Kidney capillary endothelial cell (primary cell): ENCODE measurements around the gene CHST1.

Experiments
- DNase-seq: peaks from one replicate; pipeline ENCODE4 v3.0.0-alpha.2; 2018; ENCODE audit warnings: low spot score

CHST1 gene

DNA sequence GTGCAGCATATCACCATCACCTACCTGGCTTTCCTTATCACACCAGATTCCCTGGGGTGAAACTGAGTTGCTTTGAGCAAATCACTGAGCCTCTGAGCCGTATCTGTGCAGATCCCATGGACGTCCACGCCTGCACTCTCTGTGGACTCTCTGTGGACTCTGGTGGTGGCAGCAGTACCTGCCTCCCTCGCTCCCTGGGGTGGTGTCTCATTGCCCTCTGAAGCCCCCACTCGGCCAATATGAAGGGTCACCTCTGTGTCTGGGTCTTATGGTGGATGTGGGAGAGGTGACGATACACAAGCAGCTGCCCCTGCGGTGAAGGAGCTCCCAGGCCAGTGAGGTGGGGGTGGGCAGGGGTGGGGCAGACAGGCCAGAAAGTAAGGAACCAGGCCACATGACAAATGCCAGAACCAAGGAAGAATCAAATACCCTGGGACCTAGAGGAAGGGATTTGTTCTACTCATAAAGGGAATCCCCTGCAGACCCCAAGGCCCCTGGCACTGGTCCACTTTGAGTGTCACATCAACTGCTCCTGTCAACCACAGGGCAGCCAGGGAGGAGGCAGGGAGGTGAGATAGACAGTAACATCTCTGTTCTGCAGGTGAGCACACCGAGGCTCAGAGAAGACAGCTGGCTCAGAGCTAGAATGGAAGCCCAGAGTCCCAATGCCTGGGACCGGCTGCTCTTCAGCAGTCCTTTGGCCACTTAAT, 9.2 kb upstream of the CHST1 start:
- no peak for DNase-seq

DNA sequence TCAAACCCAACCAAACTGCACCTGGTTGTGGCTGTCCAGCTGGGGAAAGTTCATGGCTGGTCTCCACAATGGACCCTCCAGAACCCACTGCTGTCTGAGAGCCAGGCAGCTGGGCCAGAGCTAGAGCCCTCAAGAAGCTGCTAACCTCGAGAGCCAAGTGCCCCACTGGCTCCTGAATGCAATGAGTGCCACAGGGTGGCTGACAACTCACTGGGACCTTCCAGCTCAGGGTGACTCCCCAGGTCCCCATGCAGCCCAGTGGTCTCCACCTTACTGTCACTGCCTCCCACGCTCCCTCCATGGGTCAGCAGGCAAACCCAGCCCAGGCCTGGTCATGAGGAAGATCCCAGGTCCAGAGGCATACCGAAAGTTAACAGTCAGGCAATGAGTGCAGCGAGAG, 8.0 kb upstream of the CHST1 start:
- DNase-seq, result no peak

DNA sequence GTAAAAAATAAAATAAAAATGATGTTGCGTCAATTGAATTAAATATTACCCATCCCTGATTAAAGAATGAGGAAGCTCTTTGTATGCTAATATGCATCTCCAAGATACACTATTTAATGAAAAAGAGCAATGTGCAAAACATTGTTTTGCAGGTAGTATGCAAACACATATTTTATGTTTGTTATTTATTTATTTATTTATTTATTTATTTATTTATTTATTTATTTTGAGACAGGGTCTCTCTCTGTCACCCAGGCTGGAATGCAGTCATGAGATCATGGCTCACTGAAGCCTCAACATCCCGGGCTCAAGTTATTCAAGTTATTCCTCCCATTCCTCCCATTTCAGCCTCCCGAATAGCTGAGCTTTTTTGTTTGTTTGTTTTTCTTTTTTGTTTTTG, 7.2 kb upstream of the CHST1 start:
- DNase-seq, result no peak

DNA sequence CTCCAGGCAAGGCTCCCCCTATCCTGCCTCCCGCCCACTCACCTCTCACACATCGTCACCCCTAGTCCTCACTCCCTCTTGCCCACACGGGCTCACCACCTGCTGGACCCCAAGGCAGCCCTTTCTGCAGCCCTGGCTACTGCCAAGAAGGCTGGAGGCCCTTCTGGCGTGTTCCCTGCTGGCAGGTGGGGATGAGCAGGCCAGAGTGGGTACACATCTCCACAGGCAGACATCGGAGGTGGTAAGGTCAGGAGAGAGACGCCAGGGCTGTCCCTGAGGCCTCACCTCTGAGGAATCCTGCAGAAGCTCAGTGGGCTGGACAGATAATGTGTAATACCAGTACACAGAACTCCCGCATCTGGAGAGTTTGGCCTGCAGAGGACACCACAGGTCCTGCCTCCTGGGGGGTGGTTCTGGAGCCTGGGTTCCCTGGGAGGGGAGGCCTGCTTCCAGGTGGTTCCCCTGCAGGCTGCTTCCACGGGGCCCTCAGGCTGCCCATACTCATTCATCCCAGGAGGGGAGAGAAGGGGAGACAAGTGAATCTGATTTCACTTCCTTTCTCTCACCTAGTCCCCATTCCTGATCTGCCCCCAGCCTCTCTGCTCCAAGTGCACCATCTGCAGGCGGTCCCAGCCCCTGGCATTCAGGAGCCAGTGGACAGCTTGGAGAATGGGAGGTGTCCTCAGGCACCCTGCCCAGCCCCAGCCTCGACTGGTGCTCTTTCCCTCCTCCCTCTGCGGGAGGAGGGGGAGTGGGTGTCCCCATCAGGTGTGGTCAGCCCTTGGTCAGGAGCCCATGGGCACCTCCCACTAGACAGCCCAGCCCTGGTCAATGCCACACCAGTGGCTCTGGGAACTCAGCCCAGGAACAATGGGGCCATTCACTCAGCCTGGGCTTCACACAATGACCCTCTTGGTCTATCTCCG, 6.1 kb upstream of the CHST1 start:
- DNase-seq, result no peak

DNA sequence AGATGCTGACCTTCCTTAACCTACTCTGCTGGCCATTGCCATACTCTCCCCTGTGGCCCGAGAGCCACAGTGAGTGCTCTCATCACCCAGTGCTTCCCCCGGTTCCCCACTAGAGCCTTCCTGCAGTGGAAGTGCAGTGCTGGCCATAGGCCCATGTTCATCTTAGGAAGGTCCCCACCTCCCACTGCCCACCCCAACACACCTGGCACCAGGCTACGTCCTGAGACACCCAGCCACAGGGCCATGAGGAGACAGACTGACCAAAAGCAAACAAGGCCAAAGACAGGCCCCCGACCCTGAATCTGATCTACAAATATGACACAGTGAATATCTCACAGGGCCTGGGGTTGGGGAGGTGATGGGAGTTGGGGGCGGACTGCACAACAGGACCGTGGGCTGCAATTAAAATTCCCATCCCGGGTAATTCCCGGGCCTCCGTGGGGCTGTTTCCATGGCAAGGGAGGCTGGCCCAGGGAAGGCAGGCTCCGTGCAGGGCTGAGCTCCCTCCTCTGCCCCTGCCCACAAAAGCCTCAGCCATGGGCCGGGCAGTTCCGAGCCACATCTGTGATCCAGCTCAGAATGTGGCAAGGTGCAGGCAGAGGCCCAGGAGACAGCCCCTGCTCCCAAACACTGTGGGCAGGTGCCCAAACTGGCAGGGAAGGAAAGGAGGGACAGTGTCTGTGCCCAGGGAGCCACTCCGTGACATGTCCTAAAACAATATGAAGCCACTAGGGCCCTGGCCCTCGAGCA, 5.1 kb upstream of the CHST1 start:
- DNase-seq, result no peak

DNA sequence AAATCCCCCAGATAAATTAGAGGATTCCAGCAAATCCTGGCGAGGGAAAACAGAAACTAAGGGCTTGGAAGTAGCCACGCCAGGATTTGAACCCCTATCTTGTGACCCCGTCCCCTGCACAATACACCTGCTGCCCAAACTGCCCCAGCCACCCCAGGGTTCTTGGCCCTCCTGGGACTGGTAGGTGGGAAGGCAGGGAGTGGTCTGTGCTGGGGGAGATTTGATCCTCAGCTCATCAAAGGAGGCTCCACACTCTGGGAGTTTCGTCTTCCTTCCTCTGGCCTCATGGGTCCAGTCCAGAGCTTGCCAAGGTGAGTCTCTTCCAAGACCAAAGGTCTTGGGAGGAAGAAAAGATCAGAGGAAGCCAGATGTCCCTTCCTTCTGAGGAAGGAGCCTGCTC, 4.5 kb upstream of the CHST1 start:
- DNase-seq, result no peak

DNA sequence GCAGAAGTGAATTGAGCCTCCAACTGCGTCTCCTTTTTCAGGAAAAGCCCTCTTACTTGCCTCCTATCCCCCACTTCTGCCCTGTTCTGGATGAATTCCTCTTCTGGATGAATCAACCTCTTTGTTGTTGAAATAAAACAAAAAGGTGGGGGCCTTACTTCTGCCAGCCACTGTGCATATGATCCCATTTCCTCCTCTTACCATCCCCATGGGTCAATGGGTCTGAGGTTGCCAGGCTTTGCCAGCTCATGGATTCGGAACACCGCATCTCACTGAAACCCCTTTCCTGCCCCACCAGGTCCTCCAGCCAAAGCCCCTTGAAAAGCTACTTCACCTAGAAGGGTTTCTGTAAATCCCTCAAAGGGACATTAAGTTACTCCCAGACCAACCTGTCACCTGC, 3.7 kb upstream of the CHST1 start:
- no peak for DNase-seq

DNA sequence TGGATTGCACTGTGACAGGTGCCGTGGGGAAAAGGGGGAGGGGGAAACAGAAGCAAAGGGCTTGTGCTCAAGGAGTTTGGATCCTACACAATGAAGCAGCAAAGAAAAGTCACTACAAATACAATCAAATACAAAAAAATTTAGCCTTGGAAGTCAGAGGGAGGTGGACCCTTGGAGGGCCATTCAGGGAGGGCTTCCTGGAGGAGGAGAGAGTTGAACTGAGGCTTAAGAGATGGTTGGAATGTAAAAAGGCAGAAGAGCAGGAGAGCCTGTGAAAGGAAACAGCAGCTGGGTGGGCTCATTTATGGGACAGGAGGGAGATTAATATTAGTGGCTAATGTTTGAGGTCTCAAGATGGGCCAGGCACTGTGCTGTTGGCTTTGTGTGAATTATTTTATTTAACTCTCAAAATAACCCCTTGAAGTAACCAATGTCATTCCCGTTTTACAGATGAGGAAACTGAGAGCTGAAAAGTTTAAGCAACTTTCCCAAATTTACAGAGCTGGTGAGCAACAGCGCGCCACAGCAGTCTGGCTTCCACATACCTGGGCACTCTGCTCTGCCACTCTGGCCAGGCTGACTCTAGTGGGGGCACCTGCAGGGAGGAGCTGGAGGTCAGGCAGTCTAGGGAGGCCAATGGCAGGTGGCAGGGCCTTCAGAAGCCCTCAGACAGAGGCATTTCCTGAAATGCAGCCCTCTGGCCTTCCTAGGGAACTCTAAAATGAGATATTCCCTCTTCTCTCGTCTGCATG, 2.7 kb upstream of the CHST1 start:
- no peak for DNase-seq

DNA sequence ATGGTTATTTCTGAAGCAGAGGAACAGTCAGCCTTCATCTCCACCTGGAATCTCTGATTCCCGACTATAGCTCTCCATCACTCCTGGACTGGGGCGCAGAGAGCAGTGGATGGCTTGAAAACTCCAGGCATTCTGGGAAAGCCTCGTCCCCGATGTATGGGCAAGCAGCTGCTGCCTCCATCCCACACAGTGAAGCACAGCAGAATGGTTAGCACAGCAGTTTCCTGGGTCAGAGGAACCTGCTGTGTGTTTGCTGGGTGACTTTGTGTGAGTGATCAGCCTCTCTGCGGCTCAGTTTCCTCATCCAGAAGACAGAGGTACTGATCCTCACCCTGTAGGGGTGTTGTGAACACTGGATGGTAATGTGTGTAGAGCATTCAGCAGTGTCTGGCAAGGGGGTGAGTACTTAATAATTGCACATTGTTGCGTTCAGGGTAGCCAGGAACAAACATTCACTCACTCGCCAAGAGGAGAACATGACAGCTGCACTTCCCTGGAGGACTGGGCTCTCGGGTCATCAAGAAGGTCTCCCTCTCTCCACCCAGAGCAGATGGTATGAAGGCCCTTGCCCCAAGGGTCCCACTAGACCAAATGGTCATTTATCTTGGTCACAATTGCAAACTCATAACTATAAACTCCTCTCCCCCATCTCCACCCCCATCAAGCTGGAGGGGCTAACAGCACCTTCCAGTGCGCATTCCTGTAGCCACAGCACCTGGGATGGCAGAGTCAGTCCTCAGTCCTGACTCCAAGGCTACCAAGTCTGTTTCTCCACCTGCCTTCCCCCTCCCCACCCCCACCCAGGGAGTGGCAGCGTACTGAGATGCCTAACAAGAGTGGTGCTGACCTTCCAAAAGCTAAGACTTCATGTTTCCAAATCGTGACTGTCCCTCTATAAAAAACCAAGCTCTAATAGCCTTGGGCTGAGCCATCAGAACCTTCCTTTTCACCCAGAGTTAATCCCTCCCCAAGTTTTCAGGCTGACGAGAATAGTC, 1.5 kb upstream of the CHST1 start:
- no peak for DNase-seq

DNA sequence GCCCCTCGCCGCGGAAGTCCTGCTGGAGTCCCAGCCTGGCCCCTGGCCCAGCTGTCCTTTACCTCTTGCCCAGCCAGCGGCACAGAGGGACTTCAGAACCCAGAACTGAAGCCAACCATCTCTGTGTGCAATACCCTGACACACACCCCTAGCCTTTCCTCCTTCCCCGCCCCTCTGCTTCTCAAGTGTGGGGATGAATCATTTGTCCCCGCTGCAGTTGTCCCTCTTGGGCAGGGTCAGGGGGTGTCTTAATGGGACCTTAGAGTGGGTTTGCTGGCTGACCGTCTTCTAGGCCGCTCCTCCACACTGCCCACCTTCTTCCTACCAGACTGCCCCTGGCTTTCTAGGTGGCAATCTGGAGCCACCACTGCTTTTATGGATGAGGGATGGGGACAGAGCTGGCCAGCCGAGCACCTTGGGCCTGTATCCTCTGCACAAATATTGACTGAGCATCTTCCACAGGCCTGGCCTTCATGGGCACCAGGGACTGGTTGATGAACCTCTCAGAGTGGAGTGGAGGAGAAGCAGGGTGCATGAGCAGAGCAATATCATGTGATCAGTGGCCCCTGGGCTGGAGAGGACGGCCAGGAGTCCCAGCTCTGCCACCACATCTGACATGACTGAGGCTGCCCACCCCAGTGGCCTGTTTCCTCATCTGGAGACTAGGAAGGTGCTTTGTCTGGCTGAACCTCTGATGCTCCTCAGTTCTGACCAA, 668 bp upstream of the CHST1 start:
- DNase-seq, result no peak

DNA sequence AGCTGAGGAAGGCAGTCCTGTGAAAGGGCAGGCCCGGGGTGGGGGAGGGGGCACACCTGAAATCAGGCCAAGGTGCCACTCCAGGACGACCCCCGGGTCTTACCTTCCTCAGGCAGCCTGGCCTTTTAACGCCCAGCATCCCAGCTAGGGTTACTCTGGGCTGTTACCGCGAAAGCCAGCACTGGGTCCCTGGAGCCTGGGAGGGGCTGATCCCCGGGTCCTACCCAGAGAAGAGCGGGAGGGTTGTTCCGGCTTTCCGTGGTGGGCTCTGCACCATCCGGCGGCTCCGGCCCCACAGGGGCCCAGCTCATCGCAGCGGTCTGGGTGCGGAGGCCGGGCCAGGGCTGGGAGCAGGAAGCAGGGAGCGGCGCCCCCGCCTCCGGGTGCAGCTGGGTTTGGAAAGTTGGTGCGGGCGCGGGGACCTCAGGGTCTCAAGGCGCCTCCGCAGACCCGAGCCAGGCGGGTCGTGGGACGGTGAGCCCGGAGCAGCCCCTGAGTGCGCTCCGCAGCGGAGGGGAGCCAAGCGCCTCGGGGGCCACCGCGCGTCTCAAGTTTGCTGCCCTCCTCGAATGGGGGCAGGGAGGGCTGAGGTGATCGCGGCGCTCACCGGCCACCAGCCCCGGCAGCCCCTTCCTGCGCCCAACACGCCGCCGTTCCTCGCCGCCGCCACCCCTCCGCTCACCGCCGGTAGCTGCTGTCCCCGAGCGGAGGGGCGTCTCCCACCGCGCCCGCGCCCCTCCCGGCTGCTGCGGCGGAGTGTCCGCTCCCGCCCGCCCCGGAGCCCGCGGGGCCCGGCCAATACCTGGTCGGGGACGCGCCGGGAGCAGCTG, 831 bp downstream of the CHST1 start:
- DNase-seq, result no peak

DNA sequence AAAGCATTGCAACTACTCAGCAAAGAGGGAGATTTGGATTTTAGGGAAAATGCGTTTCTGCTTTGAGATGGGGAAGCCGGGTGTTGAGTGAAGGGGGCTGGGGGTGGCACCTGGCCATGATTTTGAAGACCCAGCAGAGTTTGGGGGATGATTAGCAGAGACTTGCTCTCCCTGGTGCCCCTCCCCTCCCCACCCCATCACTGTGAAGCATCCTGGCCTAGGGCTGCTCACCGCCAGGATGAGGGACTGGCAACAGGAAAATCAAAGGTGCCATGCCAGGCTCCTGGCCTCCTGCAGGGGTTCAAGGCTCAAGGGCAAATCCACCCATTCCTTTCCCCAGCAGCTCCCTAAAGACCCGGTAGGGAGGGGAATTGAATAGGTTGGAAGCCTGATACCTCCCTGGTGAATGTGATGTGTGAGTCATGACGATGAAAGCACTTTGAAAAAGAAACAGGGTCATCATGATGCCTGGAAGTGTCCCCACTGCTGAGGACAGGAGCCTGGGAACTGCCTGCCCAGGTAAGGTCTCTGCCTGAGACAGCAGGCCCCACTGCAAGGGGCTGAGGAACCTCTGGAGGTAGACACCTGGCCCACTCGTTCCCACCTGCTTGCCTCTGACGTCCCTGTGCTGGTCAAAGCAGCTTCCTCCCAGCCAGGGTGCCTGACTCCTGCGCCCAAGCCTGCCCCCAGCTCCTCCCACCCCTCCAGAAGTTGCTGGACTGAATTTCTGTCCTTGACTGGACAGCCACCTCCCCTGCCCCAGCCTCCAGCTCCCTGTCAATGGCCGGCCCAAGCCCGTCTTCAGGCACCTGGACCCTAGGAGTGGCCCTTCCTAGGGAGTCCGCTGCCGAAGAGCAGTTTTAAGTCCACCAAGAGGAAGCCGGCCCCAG, 1.7 kb downstream of the CHST1 start:
- DNase-seq, result no peak

DNA sequence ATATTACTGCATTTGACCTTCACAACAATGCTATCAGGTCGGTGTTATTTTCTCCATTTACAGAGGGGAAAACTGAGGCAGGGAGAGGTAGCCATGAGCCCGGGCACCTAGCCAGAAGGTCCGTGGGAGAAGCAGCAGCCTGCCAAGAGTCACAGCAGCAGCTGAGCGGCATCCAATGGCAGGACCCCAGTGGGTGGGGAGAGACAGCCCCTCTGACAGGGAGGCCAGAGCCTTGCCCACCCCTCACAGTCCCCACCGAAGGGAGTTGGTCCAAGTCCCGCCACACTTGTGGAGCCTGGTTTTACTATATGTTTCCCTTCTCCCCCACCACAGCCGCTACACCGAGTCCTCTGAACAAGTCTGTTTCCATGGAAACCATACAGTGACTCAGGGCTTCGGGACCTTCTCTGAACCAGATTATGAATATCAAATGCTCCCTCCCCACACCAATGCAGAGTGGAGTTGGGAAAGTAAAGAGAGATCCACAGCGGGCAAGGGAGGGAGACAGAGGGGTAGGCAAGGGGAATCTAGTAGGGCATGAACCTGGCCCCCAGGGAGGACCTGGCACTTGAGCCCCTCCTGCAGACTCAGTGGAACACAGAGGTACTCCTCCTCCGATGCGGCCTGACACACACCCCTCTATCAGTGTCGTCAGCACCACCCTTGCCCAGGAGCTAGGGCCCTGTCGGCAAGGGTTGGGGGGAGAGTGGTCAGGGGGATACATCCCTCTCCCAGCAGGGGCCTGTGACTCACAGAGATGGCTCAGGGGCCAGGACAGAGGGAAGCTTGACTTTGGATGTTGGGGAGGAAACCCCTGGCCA, 2.5 kb downstream of the CHST1 start:
- DNase-seq, result peak; percentile 79

DNA sequence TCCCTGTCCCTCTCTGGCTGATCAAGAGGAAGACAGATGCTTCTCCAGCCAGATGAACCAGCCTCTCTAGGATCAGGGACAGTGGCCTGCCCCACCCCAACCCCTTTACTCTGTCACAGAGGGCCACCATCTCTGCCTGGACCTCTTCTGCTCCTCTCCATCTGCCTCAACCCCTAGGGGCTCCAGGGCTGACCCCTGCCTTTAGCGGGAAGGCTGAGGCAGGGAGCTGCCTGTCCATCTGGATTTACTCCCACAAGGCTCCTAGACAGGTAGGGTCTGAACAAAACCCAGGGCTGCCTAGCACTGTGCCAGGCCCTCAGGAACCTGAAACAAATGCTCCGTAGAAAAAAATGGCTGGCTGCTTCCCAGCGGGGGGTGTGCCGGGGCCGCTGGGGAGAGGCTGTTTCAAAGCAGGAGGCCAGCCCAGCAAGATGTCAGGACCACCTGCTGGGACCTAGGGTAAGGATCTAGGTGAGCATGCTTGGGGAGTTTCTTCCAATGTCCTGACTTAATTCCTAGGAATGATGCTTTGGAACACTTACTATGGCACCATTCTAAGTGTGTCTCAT, 3.2 kb downstream of the CHST1 start:
- DNase-seq, result no peak

DNA sequence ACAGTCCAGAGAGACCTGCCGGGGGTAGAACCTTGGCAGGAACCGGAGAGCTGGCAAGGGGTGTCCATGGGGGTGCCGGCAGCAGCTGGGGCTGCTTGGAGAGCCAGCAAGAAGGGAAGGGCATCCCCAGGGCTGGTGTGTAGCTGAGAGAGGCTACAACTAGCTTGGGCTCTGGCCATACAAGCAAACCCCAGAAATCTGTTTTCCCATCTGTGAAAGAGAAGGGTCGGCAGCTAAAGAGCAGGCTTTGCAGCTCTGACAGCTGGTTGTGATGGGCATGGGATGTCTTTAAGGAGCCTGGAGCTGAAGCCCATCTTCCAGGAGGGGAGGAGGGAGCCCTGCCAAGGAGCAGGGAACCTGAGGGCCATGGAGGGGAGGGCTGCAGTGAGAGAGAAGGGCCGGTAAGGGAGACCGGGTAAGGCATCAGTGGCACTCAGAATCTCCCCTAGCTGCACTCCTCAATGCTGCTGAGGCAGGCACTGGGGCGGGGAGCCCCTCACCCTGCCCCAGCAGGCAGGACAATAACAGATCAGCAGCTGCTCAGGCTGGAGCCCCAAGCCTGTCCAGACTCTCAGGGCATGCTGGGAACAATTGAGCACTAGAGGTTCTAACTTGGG, 3.9 kb downstream of the CHST1 start:
- no peak for DNase-seq

DNA sequence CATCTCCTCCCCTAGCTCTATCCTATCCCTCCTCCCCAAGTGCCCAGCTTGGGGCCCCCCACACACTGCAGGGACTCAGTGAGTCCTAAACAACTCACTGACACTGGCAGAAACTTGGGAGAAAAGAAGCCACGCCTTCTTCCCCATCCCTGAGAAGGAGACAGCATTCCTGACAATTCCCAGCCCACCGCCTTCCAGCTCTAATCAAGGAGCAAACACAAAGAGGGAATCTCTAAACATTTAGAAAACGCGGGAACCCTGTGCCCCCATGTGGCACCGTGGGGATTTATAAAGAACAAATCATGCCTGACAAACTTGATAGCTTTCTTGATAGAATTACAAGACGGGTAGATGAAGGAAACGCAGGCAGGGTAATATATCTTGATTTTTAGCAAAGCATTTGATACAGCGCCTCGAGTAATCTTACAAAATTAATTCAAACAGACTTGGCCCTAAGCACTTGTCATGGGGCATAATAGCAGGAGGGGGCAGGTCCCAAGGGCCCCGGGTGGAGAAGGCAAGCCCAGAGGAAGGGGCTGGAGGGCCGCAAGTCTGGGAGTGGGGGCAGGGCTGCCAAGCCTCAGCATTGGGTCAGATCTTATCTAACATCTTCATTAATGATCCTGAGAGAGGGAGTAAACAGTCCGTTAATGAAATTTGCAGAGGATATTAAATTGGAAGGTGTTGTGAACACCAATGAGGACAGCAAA, 4.5 kb downstream of the CHST1 start:
- no peak for DNase-seq
